AG10803 (cell line): Measurements from ENCODE around the gene B3GNT3.

Experiments used
- DNase-seq: peaks from one replicate; pipeline ENCODE4 v3.0.0; 2010; ENCODE audit warnings: low read depth
- H3K4me3 ChIP-seq: 2 replicates; pipeline ENCODE4 v1.5.1; 2011; ENCODE audit warnings: mild to moderate bottlenecking, low read length, control low read depth
- TF ChIP-seq, protein P1 (sequence below): conservative IDR thresholded peaks from 2 replicates; pipeline ENCODE4 v1.5.1; 2011; ENCODE audit warnings: mild to moderate bottlenecking, low read length, control low read depth, inconsistent platforms

B3GNT3 gene

DNA sequence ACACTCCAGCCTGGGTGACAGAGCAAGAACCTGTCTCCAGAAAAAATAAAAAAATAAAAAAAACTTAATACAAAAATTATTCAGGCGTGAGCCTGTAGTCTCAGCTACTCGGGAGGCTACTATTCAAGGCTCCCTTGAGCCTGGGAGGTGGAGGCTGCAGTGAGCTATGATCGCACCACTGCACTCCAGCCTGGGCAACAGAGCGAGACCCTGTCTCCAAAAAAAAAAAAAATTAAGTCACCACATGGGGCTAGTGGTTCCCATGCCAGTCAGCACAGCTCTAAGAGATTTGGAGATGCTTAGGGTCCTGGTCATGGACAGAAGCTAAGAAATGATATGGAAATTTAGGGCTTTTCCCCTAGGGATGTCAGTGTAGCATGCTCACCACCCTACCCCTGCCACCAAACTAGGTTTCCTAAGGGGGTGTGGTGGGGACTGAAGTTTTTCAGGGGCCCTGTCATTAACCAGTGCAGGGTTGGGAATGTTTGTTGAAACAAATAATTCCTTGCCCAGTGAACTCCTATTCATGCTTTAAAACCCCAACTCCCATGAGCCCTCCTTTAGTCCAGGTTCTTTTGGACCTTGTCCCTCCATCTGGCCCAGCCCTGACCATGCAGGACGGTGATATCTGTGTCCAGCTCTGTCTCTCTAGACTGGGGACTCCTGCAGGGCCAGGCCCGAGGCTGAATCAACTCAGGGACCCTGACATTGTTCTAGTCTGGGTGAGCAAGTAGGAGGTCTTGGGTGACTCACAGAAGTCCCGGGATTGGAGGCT is 41.9 kb upstream of the B3GNT3 start:
- TF ChIP-seq, protein P1, sequence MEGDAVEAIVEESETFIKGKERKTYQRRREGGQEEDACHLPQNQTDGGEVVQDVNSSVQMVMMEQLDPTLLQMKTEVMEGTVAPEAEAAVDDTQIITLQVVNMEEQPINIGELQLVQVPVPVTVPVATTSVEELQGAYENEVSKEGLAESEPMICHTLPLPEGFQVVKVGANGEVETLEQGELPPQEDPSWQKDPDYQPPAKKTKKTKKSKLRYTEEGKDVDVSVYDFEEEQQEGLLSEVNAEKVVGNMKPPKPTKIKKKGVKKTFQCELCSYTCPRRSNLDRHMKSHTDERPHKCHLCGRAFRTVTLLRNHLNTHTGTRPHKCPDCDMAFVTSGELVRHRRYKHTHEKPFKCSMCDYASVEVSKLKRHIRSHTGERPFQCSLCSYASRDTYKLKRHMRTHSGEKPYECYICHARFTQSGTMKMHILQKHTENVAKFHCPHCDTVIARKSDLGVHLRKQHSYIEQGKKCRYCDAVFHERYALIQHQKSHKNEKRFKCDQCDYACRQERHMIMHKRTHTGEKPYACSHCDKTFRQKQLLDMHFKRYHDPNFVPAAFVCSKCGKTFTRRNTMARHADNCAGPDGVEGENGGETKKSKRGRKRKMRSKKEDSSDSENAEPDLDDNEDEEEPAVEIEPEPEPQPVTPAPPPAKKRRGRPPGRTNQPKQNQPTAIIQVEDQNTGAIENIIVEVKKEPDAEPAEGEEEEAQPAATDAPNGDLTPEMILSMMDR = no peak
- no peak overlapping the region for H3K4me3 ChIP-seq
- DNase-seq = no peak

DNA sequence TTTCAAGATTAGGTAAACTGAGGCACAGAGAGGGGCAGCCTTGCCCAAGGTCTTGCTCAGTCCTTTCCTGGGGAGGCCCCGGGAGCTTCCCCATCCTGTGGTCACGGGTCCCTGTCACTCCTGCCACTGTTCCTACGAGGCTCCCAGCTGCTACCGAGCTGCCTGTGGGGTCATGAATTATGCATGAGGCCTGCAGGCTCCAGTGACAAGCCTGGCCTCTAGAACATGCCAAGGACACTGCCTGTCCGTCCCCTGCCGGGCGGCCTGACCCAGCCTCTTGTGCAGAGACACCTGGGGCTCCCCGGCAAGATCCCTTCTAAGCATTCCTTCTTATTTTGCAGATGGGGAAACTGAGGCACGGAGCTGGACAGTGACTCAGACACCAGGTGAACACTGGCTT is 41.0 kb upstream of the B3GNT3 start:
- H3K4me3 ChIP-seq = no peak overlapping the region
- TF ChIP-seq, protein P1 = no peak
- no peak for DNase-seq

DNA sequence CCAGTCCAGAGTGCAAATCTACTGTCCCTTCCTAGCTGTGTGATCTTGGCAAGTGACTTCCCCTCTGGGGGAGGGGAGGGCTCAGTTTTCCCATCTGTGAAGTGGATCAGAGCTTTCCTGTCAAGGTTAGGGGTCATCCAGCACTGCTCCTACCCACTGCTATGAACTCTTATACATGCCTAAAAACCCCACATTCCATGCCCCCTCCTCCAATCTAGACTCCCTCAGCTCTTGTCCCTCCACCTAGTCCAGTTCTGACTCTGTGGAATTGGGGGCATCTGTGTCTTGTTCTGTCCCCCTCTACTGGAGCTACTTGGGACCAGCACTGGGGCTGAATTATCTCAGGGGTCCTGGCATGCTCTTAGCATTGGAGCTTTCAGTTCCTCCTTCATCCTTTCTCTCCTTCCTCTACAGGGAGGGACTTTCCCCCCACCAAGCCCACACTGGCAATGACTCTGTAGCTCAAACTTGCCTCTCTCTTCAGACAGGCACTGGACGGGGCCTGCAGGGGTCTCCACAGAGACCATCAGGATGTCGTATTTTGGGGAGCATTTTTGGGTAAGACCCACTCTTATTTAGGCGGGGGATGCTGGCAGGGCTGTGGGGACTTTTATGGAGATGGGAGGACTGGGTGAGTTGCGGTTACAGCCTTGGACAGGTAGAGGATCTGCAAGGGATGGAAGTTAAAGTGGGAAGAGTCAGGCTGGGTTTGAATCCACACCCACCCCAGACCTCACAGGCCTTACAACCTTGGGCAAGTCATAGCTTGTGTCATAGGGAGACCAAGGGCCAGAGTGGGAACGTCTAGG is 40.1 kb upstream of the B3GNT3 start:
- TF ChIP-seq, protein P1 = no peak
- DNase-seq = no peak
- H3K4me3 ChIP-seq = no peak overlapping the region

DNA sequence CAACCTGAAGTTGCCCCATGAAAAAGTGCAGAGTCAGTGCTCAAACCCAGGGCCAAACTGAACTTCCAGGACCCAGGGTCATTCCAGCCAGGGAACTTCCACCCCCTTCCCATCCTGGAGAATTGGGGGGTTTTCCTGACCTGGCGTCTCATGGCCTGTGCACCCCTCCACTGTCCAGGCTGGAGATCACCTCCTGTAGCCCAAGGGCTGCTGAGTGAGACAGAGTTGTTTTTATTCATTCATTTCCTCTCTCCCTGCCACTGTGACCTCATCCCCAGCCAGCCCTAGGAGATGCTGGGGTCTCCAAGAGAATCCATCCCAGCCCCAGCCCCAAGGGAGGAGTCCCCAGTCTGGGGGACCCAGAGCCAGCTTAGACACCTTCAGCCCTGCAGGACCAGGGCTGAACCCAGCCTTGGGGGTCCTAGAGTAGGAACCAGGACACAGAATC is 39.5 kb upstream of the B3GNT3 start:
- no peak overlapping the region for H3K4me3 ChIP-seq
- TF ChIP-seq, protein P1 = no peak
- DNase-seq = no peak

DNA sequence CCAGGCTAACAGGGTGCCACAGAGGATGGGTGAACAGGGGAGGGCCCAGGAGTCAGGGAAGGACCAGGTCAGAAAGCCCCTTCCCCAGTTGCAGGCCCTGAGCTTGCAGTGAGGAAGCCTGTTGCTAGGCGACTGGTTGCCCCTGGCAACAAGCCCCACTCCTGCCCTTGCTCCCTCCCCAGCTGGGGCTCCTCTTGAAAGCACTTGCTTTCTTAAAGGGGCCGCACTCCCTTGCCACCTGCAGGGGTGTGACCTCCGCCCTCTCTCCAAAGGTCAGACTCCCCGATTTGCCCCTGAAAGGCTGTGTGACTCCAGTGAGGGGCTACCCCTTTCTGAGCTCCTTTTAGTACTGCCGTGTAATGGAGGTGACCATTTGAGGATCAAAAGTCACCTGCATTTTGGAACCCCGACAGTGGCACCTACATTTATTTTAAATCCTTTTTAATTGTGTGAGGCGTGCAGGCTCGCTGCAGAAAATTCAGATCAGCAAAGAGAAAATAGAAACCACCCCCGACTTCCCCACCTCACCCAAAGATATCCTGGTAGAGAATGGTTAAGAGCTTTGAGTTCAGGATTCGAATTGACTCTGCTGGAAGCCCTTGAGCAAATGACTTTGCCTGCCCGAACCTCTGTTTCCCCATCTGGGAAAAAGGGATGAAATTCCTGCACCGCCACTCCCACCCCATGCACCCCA is 38.8 kb upstream of the B3GNT3 start:
- DNase-seq = no peak
- TF ChIP-seq, protein P1 = no peak
- no peak overlapping the region for H3K4me3 ChIP-seq

DNA sequence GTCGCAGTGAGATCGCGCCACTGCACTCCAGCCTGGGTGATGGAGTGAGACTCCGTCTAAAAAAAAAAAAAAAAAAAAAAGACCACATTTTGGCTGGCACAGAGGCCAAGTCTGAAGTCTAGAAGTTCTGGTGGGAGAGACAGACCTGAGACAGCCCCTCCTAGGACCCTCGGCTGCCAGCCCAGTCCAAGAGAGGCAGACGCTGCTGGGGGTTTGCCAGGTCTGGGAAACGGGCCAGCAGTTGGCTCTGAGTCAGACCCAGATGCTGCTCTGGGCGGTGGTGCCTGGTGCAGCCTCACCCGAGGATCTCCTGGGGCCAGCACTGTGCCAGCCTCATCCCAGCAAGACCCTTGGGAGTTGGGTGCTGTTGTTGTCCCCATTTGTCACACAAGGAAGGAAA is 37.8 kb upstream of the B3GNT3 start:
- DNase-seq = peak; percentile 17
- TF ChIP-seq, protein P1 = no peak
- no peak overlapping the region for H3K4me3 ChIP-seq
